ENCODE measurements around the gene SPEG. TPM values are rescaled to one million over a fixed set of nuclear protein-coding genes. Genes with fewer than 3 reads are reported as not detected.

SPEG gene
- total RNA-seq, 6 donors from 2014 or later, result 2.3 to 8.9 (median 4.9) TPM

DNA sequence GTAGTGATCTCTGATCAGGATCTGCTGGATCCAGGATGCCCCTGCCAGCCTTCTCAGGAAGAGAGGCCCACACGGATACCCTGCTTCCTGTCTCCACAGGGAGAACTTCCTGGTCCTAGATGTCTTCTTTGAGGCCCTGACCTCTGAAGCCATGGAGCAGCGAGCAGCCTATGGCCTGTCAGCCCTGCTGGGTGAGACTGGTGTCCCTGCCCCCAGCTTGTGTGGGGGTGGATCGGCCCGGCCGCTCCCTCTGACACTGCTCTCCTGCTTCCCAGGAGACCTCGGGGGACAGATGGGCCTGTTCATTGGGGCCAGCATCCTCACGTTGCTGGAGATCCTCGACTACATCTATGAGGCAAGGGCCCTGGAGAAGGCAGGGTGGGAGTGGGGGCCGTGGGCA is 102.3 kb downstream of the SPEG start:
- Histone ChIP-seq H3K36me3 (peaks cover 0 to 25% (median 17%) of the 10 kb centered on the region in 4 donors), H3K4me1 (peaks cover 3 to 7% (median 7%) of the 10 kb centered on the region in 4 donors), H3K4me3 (no peak overlapping the region), H3K27ac (no peak overlapping the region), H3K9me3 (no peaks in the 10 kb centered on the region), H3K27me3 (no peaks in the 10 kb centered on the region)
- WGBS, 2 donors, result 35 to 70% methylated on average over 2 to 9 of the region's 9 CpGs
- no peak for ATAC-seq (ENCODE audit: low FRiP score in 2 of 2)
- DNase-seq, result no peak
- TF ChIP-seq POLR2A (IDR thresholded peaks at IDR 0.05) (no peak), POLR2AphosphoS5 (IDR thresholded peaks at IDR 0.05) (no peak), EP300 (IDR thresholded peaks at IDR 0.05) (no peak)
- TF ChIP-seq, protein P1, sequence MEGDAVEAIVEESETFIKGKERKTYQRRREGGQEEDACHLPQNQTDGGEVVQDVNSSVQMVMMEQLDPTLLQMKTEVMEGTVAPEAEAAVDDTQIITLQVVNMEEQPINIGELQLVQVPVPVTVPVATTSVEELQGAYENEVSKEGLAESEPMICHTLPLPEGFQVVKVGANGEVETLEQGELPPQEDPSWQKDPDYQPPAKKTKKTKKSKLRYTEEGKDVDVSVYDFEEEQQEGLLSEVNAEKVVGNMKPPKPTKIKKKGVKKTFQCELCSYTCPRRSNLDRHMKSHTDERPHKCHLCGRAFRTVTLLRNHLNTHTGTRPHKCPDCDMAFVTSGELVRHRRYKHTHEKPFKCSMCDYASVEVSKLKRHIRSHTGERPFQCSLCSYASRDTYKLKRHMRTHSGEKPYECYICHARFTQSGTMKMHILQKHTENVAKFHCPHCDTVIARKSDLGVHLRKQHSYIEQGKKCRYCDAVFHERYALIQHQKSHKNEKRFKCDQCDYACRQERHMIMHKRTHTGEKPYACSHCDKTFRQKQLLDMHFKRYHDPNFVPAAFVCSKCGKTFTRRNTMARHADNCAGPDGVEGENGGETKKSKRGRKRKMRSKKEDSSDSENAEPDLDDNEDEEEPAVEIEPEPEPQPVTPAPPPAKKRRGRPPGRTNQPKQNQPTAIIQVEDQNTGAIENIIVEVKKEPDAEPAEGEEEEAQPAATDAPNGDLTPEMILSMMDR (IDR thresholded peaks at IDR 0.05), result no peak

DNA sequence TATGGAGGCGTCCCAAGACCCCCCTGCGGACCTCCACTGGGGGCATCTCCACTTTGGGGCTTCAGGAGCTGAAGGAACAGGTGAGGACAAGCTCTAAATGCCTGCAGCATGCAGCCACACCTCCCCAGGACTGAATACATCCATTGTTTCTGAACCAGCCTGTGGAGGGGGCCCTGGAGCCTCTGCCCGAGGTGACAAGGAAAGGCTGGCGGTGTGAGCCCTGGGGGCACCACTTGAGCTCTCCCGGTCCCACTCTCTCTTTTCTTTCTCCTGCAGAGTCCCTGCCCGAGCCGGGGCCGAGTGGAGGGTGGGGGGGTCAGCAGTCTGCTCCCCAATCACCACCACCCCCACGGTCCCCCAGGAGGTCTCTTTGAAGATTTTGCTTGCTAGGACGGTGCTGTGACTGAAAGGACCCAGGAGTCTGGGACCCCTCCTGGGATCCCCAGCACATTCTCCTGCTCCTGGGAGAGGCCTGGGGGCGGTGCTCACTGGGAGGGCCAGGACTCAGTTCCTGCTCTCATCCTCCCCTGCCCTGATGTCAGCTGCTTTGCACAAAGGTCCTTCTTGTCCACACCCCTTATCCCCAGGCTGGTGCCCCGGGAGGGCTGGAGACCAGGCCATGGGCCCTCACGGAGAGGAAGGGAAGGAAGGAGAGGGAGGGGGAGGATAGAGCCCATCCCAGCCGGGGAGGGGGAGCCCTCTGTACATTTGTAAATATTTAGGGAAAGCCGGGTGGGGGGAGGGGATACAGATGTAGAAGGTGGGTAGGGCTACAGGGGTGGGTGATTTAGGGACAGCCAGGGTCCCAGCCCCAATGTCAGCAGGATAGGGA is 103.2 kb downstream of the SPEG start:
- H3K4me1 ChIP-seq, result peaks cover 12 to 16% (median 16%) of the 10 kb centered on the region in 4 donors
- ATAC-seq (ENCODE audit: low FRiP score in 2 of 2) (no peak), DNase-seq (no peak)
- peaks cover 0 to 25% (median 17%) of the 10 kb centered on the region in 4 donors for H3K36me3 ChIP-seq
- TF ChIP-seq, protein P1 (IDR thresholded peaks at IDR 0.05), result no peak
- no peak for TF ChIP-seq POLR2AphosphoS5 (IDR thresholded peaks at IDR 0.05)
- no peak for TF ChIP-seq EP300 (IDR thresholded peaks at IDR 0.05)
- no peak for TF ChIP-seq POLR2A (IDR thresholded peaks at IDR 0.05)
- WGBS, 2 donors, result 49 to 52% methylated on average over 10 to 14 of the region's 15 CpGs
- H3K27me3 ChIP-seq, result no peaks in the 10 kb centered on the region
- H3K4me3 ChIP-seq, result no peak overlapping the region
- H3K27ac ChIP-seq, result no peak overlapping the region
- H3K9me3 ChIP-seq, result no peaks in the 10 kb centered on the region

DNA sequence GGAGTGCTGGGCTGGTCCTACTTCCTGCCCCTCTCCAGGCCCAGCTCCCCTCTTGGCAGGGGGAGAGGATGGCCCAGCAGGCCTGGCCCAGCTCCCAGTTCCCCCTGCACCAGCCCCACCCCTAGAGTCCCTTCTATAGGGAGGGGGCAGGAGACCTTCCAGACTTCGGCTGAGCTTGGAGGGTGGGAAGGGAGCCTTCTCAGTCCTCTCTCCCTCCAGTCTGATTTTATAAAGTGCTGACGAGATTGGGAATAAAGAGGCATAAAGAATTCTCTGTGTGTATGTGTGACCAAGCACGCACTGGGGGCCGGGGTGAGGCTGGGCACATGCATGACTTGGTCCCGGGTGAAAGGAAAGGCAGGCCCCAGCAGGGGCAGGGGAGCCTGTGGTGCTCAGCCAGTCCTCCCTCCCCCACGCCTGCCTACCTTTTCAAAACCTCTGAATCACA is 103.9 kb downstream of the SPEG start:
- TF ChIP-seq, protein P1 (IDR thresholded peaks at IDR 0.05), result no peak
- TF ChIP-seq POLR2A (IDR thresholded peaks at IDR 0.05) (no peak), POLR2AphosphoS5 (IDR thresholded peaks at IDR 0.05) (no peak), EP300 (IDR thresholded peaks at IDR 0.05) (no peak)
- Histone ChIP-seq H3K4me1 (peaks cover 16 to 22% (median 18%) of the 10 kb centered on the region in 4 donors), H3K36me3 (peaks cover 0 to 25% (median 17%) of the 10 kb centered on the region in 4 donors), H3K27me3 (no peaks in the 10 kb centered on the region), H3K27ac (no peak overlapping the region), H3K4me3 (no peak overlapping the region), H3K9me3 (no peaks in the 10 kb centered on the region)
- ATAC-seq (ENCODE audit: low FRiP score in 2 of 2), result no peak
- DNase-seq, result no peak
- 64 to 75% methylated on average over 6 of the region's 6 CpGs for WGBS, 2 donors

DNA sequence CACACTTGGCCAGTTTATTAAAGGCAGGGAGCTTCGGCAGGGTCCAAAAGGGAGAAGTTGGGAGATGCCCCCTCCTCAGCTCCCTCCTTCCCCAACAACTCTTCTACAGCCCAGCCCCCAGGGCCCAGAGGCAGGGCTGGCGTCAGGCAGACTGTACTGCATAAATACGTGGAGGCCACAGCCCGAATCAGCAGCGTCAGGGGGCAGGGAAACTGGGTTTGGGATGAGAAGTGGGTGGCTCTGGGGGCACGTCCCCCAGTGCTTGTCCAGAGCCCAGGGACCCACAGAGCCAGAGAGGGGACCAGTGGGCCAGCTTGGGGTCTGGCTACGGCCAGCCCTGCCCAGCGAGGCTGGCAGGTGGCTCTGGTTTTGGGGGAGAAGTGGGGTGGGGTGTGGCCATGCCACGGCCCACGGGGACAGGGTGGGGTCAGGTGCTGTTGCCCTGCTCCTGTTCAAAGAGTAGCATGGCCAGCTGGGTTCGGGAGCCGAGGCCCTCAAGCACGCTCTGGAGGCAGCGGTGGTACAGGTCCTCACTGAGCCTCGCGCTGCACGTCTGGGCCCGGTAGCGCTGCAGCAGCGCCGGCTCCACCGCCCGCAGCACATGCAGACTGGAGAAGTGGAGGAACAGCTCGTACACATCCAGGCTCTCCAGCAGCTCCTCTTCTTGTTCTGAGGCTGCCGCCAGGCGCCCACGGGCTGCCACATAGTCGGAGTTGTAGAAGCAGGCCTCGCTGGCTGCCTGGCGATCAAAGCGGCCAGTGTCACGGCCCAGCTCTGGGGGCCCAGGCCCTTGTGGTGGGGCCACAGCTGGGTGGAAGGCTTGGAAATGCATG is 104.5 kb downstream of the SPEG start:
- ATAC-seq (ENCODE audit: low FRiP score in 2 of 2) (no peak), DNase-seq (peak in 1 of 2 donors; percentile 81)
- Histone ChIP-seq H3K4me1 (peaks cover 18 to 26% (median 20%) of the 10 kb centered on the region in 4 donors), H3K9me3 (no peaks in the 10 kb centered on the region), H3K27me3 (no peaks in the 10 kb centered on the region), H3K36me3 (peaks cover 0 to 25% (median 17%) of the 10 kb centered on the region in 4 donors), H3K27ac (no peak overlapping the region), H3K4me3 (no peak overlapping the region)
- TF ChIP-seq, protein P1 (IDR thresholded peaks at IDR 0.05), result no peak
- TF ChIP-seq POLR2AphosphoS5 (IDR thresholded peaks at IDR 0.05) (no peak), EP300 (IDR thresholded peaks at IDR 0.05) (no peak), POLR2A (IDR thresholded peaks at IDR 0.05) (no peak)
- WGBS, 2 donors, result 90 to 91% methylated on average over 2 to 24 of the region's 32 CpGs

Data from upper lobe of left lung (tissue), 6 donors.